Mucosa of descending colon (tissue), 3 donors: ENCODE measurements around the gene AQP5. TPM values are rescaled to one million over a fixed set of nuclear protein-coding genes. Genes with fewer than 3 reads are reported as not detected.

Experiments
- ATAC-seq: fragments of 200-7000 bp; cut with Tn5 transposase; one replicate; pipeline ENCODE4 v1.9.1; 2020; ENCODE audit warnings: mild to moderate bottlenecking, moderate library complexity
- DNase-seq, 3 donors: peaks; one replicate each; pipeline ENCODE4 v3.0.0-alpha.2; 2020
- H3K36me3 ChIP-seq: fragments of 200-600 bp; one replicate; pipeline ENCODE4 v1.8.0; 2021; ENCODE audit warnings: low read depth, mild to moderate bottlenecking
- H3K4me1 ChIP-seq: fragments of 200-600 bp; one replicate; pipeline ENCODE4 v1.8.0; 2021; ENCODE audit warnings: low read depth, mild to moderate bottlenecking
- H3K4me3 ChIP-seq: fragments of 200-600 bp; one replicate; pipeline ENCODE4 v1.8.0; 2021; ENCODE audit warnings: mild to moderate bottlenecking
- H3K9me3 ChIP-seq: fragments of 200-600 bp; one replicate; pipeline ENCODE4 v1.8.0; 2021; ENCODE audit warnings: mild to moderate bottlenecking
- CTCF ChIP-seq: fragments of 200-600 bp; IDR thresholded peaks from one replicate; pipeline ENCODE4 v1.8.0; 2022; ENCODE audit warnings: antibody characterized with exemption, mild to moderate bottlenecking
- intact Hi-C, 2 donors: fragments of 100-400 bp; cut with DNase I in 1 of 2; cut with micrococcal nuclease in 1 of 2; formaldehyde crosslinking; loops; one replicate each; pipeline versions ENCODE4 v1.11.0 to v1.11.1; 2022; cut with DNase I, micrococcal nuclease
- total RNA-seq, 3 donors: library from RNA; stranded (reverse); fragmentation: NEBNext Ultra II Directional in 2 of 3; extraction: Animal tissue kit (Norgen Biotek cat#: 25700) in 2 of 3; gene quantifications; one replicate each; pipeline versions ENCODE4 v1.2.1 to v1.2.4, GENCODE V29; 2021 to 2023
- donor health status: DM: no; HTN: no; CAD: no; lungs with moderate emphysema.
- donor health status: DM: no; HTN: no; CAD: no.
- donor health status: DM: no; HTN: yes; CAD: no.

The AQP5 gene
- total RNA-seq, 3 donors from 2014 or later = not detected

DNA sequence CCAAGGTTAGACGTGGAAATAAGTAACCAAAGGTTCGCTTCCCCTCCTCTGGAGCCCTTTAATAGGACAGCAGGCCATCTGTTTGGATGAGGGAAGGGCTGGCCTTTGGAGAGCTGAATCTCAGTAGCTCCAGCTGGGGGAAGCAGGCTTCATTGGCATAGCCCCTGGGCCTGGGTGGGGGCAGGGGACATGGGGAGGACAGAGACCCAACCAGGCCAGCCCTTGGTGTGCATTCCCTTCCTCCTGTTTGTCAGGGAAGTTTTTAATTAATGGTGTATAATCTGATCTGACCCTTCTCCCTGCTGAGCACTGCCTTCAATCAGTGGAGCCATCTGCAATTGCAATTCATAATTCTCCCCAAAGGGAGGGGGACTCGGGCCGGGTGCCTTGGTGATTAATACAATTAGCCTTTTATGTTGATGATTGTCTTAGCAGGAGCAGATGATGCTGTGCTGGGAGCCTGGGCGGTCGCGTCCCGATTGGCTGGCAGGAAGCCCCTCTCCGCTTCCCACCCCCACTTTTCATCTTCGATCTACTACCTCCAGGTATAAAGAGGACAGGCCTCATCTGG is 17.4 kb downstream of the AQP5 start:
- Histone ChIP-seq H3K4me3 (no peak overlapping the region), H3K4me1 (no peaks in the 10 kb centered on the region), H3K9me3 (no peaks in the 10 kb centered on the region), H3K36me3 (no peaks in the 10 kb centered on the region)
- ATAC-seq (no peak), DNase-seq (no peak)
- TF ChIP-seq CTCF = no peak
- intact Hi-C loops = no loop called here

DNA sequence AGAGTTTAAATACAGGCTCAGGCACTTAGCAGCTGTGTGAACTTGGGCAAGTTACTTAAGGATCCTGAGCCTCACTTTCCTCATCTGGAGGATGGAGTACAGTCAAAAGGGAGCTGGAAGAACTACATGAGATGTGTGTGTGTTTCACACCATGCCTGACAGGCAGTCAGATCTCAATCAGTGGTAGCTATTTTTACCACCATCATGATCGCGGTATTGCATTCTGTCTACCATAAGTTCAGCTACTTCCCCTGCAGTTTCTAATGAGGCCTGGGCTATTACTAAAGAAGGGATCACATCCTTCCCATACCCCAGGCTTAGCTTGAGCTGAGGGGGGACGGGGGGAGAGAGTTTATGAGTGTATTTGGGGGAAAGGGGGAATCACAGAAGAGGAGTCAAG is 18.1 kb downstream of the AQP5 start:
- H3K36me3 ChIP-seq = no peaks in the 10 kb centered on the region
- no peaks in the 10 kb centered on the region for H3K4me1 ChIP-seq
- TF ChIP-seq CTCF = no peak
- no peak overlapping the region for H3K4me3 ChIP-seq
- ATAC-seq = no peak
- H3K9me3 ChIP-seq = no peaks in the 10 kb centered on the region
- intact Hi-C loops = no loop called here
- DNase-seq = no peak

DNA sequence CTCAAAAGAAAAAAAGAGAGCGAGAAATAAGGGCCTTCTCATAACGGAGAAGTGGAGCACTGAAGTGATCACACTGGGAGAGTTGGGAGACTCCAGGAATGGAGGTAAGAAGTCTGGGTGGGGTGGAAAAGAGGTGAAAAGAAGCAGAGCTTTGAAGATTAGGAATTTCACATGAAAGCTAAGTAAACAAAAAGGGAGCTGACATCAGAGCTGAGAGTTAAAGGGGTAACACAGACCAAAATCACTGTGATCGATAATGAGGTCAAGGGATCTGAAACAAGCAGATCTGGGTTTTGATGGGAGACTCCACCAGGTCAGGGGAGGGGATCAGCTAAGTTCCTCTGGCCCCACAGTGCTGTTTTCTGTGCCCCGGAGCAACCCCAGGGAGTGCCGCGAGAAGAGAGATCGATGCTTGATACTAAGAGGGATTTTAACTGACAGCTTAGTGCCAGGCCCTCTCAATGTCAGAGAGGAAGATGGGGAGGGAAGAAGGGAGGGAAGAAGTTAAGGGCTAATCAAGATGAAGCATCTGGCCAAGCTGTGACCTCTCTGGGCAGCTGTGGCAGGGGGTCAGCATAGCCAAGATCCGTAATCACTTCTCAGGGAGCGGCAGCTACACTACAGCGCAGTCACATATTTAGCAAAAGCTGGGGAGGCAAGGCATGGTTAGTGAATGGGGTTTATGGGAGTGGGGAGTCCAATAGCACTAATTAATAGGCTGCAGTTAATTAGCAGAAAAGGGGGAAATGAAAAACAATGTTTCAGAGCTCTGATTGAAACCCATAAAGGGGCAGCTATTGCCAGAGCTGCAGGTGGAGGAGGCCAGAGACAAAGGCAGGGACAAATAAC is 19.1 kb downstream of the AQP5 start:
- no peak for TF ChIP-seq CTCF
- Histone ChIP-seq H3K9me3 (no peaks in the 10 kb centered on the region), H3K36me3 (no peaks in the 10 kb centered on the region), H3K4me1 (no peaks in the 10 kb centered on the region), H3K4me3 (no peak overlapping the region)
- ATAC-seq (no peak), DNase-seq (no peak)
- intact Hi-C loops = no loop called here

DNA sequence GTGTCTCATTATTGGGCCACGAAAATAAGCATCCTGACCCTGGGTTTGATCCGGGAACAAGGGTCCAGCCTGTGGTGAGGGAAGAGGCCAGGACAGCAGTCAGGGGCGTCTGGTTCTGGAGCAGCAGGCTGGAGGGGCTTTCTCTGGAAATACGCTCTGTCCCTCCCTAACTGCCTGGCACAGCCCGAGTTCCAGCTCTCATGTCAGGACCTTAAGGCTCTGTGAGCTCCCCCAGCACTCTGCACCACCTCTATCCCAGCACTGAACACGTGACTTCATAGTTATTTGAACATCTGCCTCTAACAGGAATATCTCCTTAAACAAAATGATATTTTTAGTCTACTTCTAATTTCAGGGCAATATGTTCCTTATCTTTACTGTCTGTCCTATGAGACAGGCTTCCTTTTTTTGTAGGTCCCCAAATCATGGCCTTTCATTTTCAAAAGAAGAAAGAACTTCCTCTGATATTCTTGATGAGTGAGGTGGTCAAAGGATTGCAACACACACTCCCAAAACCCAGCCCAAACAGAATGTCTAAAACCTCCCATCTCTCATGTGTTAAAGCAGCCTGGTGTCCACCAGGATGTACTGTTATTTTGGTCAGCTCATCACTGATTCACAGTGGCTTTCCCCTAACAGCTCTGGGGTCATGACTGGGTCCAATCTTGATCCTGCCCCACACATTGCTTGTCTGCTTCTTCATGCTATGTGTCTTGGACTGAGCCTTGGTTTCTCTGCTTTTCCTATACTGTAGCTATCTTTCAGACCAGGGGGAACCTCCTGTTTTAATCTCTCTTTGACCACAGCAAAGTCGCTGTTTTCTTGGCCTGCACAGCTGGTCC is 20.8 kb downstream of the AQP5 start:
- Histone ChIP-seq H3K4me1 (no peaks in the 10 kb centered on the region), H3K36me3 (no peaks in the 10 kb centered on the region), H3K9me3 (no peaks in the 10 kb centered on the region), H3K4me3 (no peak overlapping the region)
- ATAC-seq = no peak
- intact Hi-C loops = no loop called here
- no peak for TF ChIP-seq CTCF
- DNase-seq = no peak

DNA sequence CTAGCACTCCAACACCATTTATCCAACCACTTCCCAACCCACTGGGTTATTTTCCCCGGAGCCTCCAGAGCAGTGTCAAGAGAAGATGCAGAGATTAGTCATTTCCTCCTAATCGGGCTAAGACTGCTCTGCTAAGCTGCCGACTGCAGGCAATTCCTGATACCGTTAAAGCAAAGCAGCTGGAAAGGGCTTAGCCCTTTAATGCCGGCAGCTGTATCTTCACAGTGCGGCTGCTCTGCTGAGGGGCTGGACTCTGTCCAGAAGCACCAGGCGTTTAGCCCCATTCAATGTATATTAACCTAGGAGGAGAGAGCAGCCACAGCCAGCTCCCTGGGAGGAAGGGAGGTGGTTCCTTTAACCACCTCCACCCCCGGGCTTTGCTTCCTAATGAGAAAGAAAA is 22.2 kb downstream of the AQP5 start:
- peak in 1 of 3 donors; percentile 27 for DNase-seq
- H3K9me3 ChIP-seq = no peaks in the 10 kb centered on the region
- peak; percentile 68 for ATAC-seq
- H3K4me3 ChIP-seq = no peak overlapping the region
- no peak for TF ChIP-seq CTCF
- H3K4me1 ChIP-seq = no peaks in the 10 kb centered on the region
- intact Hi-C loops = no loop called here
- H3K36me3 ChIP-seq = no peaks in the 10 kb centered on the region
